Stimulated activated naive CD8-positive, alpha-beta T cell treated with anti-CD3 and anti-CD28 coated beads, Interleukin-15, Interleukin-2, amounts not matched to agents 100 U/mL and 50 U/mL, for 24 hours (primary cell): ENCODE measurements around the gene DPF3.

Experiments used
- ATAC-seq: fragments of 150-1000 bp; cut with Tn5 transposase; one replicate; pipeline ENCODE4 v1.10.0; 2021
- DNase-seq: peaks from one replicate; pipeline ENCODE4 v3.0.0; 2021

DPF3 gene

DNA sequence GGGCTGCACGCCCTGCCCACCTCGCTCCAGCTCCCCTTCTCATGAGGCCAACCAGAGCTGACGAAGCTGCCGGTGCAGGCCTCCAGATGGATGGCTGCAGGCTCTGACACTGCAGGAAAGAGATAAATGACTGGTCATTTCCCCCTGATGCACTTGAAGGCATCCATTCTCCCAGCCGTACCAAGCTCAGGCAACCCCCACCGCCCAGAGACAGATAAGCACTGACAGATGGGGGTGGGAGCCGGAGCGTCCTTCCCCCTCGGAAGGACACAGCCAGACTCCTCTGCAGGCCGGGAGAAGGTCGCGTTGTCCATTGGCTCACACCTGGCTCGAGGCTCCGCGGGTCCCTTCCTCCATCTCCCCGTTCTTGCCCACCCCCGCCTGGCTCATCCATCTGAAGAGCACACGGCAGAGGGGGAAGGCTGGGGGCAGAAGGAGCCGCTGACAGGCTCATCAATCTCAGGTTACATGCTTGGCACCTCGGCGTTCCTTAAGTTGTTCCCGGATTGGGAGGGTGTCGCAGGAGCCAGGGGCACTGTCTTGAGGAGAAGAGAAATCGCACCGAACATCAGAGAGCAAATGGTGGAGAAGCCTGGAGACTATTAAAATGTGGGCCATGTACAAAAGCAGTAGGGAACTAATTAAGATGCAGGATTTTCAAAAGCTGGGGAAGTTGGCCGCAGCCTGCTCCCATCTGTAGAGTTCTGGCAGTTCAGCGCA, 151.6 kb downstream of the DPF3 start:
- ATAC-seq (no peak), DNase-seq (no peak)

DNA sequence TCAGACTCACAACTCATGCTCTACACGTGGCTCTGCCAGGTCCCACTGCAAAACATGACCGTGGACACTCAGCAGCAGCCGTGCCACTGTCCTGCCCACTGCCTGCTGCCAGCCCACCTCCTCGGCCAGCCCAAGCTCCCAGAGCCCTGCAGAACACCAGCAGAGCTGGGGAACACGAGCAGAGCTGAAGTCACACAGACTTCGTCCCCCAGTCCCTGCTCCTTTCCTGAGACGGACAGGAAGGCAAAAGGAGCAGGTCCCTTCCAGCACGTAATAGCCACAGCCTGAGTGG, 152.1 kb downstream of the DPF3 start:
- ATAC-seq (no peak), DNase-seq (no peak)

- DNase-seq (no peak), ATAC-seq (no peak)
Observed at GRCh38 chr14:72740966-72741825, 152.7 kb downstream of the DPF3 start.

- ATAC-seq (no peak), DNase-seq (no peak)
Observed at GRCh38 chr14:72740504-72740961, 153.4 kb downstream of the DPF3 start.

DNA sequence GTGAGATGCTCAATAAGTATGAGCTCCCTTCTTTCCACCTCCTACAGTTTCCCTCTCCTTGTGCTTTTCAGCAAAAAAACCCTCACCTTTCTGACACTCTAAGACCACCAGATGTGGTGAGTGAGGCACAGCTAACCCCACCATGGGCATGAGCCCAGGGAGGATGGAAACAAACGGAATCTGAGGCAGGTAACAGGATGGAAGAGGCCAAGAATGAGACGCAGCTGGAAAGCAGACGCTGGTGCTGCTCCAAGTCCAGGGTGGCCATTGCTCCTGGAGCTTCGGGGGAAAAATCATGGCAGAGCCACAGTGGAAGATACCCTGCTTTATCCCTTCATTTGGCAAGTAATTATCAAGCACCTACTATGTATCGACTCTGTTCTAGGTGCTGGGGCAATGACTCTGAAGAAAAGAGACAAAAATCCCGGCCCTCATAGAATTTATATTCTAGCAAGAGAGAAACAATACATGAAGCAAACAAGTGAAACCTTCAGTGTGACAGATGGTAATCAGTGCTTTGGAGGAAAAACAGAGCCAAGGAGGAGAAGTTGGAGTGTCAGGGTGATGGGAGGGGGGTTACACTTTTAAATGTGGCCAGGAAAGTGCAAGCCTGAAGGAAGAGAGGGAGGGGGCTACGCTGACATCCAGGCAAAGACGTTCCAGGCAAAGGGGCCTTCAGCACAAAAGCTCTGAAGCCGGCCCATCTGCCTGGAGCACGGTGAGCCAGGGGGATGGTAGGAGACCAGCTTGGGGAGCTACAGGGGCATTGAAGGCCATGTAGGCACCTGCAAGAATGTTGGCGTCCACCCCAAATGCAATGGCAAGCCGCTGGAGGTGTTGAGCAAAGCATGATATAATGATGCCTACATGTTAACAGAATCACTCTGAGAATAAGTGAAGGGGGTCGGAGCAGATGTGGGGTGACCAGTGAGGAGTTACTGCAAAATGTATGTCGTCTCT, 154.2 kb downstream of the DPF3 start:
- DNase-seq: no peak
- no peak for ATAC-seq

- ATAC-seq (no peak), DNase-seq (no peak)
Observed at GRCh38 chr14:72738161-72738611, 155.7 kb downstream of the DPF3 start.

GRCh38 chr14:72737560-72737943, 156.3 kb downstream of the DPF3 start:
- ATAC-seq (no peak), DNase-seq (no peak)

DNA sequence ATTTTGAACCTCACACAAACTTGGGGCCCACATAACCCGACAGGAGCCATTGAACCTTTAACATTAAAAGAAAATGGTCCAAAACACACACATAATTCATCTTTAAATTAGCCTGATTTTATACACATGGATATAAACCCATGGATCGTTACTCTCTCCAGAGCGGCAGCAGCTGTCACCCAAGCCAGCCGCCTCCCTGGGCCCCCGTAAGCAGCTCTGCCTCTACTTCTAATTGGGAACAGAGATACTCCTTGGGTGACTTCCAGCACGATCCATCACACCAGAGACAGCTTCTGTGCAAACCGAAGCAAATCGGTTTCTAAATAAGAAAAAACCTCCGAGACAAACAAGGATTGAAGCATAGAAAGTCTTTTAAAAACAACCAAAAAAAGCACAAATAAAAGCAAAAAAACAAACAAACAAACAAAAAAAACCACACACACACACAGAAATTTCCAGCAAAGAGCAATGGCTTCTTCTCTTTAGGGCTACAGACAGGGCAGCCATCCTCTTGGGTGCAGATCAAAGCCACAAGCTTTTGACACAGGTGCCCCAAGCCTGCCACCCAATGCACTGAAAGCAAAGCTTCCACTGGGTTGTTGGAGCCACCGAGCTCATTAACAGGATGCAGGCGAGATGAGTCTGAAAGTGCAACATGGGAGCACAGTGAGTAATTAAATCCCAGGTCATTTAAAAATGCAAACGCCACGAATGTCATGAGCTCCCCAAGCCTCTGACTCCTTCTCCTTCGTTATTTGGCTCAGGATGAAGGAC, 156.9 kb downstream of the DPF3 start:
- no peak for DNase-seq
- ATAC-seq: no peak

DNA sequence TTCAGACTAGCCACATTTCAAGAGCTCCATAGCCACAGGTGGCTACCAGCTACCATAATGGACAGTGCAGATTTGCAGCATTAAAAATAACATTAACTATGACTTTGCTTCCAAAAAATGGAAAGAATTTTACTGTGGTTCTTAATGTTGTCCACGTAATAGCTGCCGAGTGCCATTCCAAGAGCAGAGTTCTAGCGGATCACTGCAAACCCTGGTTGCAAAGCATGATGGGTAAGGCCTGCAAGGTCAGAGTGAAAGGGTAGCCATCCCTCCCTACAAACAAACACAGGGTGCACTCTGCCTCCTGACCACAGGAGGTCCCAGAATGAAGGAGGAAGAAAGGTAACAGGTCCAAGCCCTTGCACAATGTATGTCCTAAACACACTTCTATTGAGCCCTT, 157.6 kb downstream of the DPF3 start:
- ATAC-seq (no peak), DNase-seq (no peak)

- no peak for DNase-seq
- ATAC-seq: no peak
Observed at GRCh38 chr14:72732022-72732780, 161.7 kb downstream of the DPF3 start.

GRCh38 chr14:72731252-72732020, 162.5 kb downstream of the DPF3 start:
- DNase-seq (no peak), ATAC-seq (no peak)

GRCh38 chr14:72730468-72730867, 163.4 kb downstream of the DPF3 start:
- DNase-seq (no peak), ATAC-seq (no peak)

- ATAC-seq: no peak
Observed at GRCh38 chr14:72726444-72726843, 167.5 kb downstream of the DPF3 start.

GRCh38 chr14:72723858-72724530, 169.9 kb downstream of the DPF3 start:
- DNase-seq (no peak), ATAC-seq (no peak)

More at GRCh38 chr14:72726444-72726843, 167.5 kb downstream of the DPF3 start:
- no peak for DNase-seq

- ATAC-seq: no peak
- no peak for DNase-seq
Observed at GRCh38 chr14:72722201-72722785, 171.6 kb downstream of the DPF3 start.

DNA sequence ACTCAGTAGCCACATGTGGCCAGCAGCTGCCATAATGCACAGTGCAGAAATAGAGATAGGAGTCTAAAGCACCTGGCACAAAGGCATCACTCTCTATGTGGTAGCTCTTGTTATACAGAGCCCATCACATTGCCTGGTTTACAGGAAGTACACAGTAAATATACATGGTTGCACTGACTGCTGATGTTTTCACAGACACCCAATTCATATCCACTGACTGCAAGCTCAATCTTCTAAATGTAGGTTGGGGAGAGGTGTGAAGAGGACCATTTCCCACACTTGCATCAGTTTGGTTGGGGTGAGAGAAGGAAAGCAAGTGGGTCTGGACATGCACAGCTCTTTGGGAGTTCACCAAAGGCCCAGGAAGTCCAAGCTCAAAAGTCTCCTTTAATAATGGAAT, 172.8 kb downstream of the DPF3 start:
- no peak for DNase-seq
- ATAC-seq: no peak

- ATAC-seq (peak; percentile 34), DNase-seq (no peak)
Observed at GRCh38 chr14:72717220-72717619, 176.7 kb downstream of the DPF3 start.

- no peak for ATAC-seq
- no peak for DNase-seq
Observed at GRCh38 chr14:72716476-72716875, 177.4 kb downstream of the DPF3 start.

DNA sequence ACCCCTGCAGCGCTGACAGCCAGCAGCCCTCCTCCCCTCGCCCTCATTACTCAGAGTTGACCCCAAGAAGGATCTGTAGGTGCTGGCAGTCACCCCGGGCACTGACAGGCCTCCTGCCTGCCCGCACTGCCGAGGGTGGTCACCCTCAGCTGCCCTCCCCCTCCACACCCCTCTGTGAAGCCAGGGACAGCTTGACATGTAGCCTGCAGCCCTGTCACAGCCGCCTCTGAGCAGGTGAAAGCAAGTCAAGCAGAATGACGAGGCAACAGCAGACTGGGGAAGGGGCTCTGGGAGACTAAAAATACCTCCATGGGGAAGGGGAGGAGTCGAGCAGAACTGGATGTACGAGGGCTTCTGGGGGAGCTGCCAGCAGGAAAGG, 178.1 kb downstream of the DPF3 start:
- no peak for ATAC-seq
- no peak for DNase-seq
